Liver (tissue), 1 donor: Measurements from ENCODE around the gene MAEL.

Experiments
- MAX ChIP-seq: IDR thresholded peaks from 2 replicates; pipeline ENCODE4 v1.6.1; 2016; ENCODE audit warnings: antibody characterized with exemption
- REST ChIP-seq: IDR thresholded peaks from 2 replicates; pipeline ENCODE4 v1.6.1; 2016; ENCODE audit warnings: antibody characterized with exemption, mild to moderate bottlenecking

GRCh38 chr1:166952002-166952746 lies 36.9 kb upstream of the MAEL start:
- TF ChIP-seq REST: no peak
- TF ChIP-seq MAX: no peak
